Uterus (tissue), 4 donors: ENCODE measurements around the gene MAP3K5. TPM values are rescaled to one million over a fixed set of nuclear protein-coding genes. Genes with fewer than 3 reads are reported as not detected.

Source experiments
- DNase-seq, 2 donors: peaks; one replicate each; pipeline ENCODE4 v3.0.0-alpha.2; 2019 to 2020
- H3K27ac ChIP-seq, 2 donors: fragments of 200-600 bp; sonication (generic); 1 replicate in 1 of 2; 2 replicates in 1 of 2; pipeline ENCODE4 v1.5.1; 2016 to 2018
- H3K27me3 ChIP-seq, 2 donors: fragments of 200-600 bp; sonication (generic); one replicate each; pipeline ENCODE4 v1.5.1; 2018 to 2019; ENCODE audit warnings: control low read depth in 1 of 2
- H3K36me3 ChIP-seq, 2 donors: fragments of 200-600 bp; sonication (generic); one replicate each; pipeline ENCODE4 v1.5.1; 2019; ENCODE audit warnings: control low read depth in 1 of 2
- H3K4me1 ChIP-seq, 2 donors: fragments of 200-600 bp; sonication (generic); one replicate each; pipeline ENCODE4 v1.5.1; 2018 to 2019; ENCODE audit warnings: control low read depth in 1 of 2
- H3K4me3 ChIP-seq, 2 donors: fragments of 200-600 bp; sonication (generic); 1 replicate in 1 of 2; 2 replicates in 1 of 2; pipeline ENCODE4 v1.5.1; 2018 to 2019; ENCODE audit warnings: mild to moderate bottlenecking in 1 of 2
- H3K9me3 ChIP-seq, 2 donors: fragments of 200-600 bp; sonication (generic); one replicate each; pipeline ENCODE4 v1.5.1; 2019; ENCODE audit warnings: control low read depth in 1 of 2
- POLR2A ChIP-seq, 2 donors: fragments of 450-650 bp; IDR thresholded peaks; one replicate each; pipeline ENCODE4 v1.6.1; 2016; ENCODE audit warnings: antibody characterized with exemption in 2 of 2, mild to moderate bottlenecking in 1 of 2, moderate library complexity in 1 of 2
- intact Hi-C: fragments of 100-400 bp; cut with DNase I; formaldehyde crosslinking; loops from one replicate; pipeline ENCODE4 v1.15.1; 2023; ENCODE audit warnings: low total_unique reads
- total RNA-seq, 4 donors: library from RNA; depleted of rRNA in 3 of 4; stranded (reverse); fragments of >200 nt in 3 of 4; gene quantifications; one replicate each; pipeline versions ENCODE4 v1.1.0 to v1.2.4, GENCODE V29; 2014 to 2023
- TF ChIP-seq, protein P1 (sequence below), 4 experiments: fragments of 200-600 bp in 2 of 4; fragments of 450-650 bp in 2 of 4; sonication (generic) in 2 of 4; IDR thresholded peaks; one replicate each; pipeline ENCODE4 v1.5.1; 2016 to 2019; ENCODE audit warnings: antibody characterized with exemption in 4 of 4, mild to moderate bottlenecking in 2 of 4, moderate library complexity in 1 of 4
- donor health status: DM: yes; HTN: yes; CAD: no.

Gene MAP3K5, protein sequence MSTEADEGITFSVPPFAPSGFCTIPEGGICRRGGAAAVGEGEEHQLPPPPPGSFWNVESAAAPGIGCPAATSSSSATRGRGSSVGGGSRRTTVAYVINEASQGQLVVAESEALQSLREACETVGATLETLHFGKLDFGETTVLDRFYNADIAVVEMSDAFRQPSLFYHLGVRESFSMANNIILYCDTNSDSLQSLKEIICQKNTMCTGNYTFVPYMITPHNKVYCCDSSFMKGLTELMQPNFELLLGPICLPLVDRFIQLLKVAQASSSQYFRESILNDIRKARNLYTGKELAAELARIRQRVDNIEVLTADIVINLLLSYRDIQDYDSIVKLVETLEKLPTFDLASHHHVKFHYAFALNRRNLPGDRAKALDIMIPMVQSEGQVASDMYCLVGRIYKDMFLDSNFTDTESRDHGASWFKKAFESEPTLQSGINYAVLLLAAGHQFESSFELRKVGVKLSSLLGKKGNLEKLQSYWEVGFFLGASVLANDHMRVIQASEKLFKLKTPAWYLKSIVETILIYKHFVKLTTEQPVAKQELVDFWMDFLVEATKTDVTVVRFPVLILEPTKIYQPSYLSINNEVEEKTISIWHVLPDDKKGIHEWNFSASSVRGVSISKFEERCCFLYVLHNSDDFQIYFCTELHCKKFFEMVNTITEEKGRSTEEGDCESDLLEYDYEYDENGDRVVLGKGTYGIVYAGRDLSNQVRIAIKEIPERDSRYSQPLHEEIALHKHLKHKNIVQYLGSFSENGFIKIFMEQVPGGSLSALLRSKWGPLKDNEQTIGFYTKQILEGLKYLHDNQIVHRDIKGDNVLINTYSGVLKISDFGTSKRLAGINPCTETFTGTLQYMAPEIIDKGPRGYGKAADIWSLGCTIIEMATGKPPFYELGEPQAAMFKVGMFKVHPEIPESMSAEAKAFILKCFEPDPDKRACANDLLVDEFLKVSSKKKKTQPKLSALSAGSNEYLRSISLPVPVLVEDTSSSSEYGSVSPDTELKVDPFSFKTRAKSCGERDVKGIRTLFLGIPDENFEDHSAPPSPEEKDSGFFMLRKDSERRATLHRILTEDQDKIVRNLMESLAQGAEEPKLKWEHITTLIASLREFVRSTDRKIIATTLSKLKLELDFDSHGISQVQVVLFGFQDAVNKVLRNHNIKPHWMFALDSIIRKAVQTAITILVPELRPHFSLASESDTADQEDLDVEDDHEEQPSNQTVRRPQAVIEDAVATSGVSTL (N-terminal part only)
- total RNA-seq: 10 to 100 TPM in 2 of 4 donors, 1 to 10 TPM in 2; 9.5 to 67.1 (median 15.4) TPM

DNA sequence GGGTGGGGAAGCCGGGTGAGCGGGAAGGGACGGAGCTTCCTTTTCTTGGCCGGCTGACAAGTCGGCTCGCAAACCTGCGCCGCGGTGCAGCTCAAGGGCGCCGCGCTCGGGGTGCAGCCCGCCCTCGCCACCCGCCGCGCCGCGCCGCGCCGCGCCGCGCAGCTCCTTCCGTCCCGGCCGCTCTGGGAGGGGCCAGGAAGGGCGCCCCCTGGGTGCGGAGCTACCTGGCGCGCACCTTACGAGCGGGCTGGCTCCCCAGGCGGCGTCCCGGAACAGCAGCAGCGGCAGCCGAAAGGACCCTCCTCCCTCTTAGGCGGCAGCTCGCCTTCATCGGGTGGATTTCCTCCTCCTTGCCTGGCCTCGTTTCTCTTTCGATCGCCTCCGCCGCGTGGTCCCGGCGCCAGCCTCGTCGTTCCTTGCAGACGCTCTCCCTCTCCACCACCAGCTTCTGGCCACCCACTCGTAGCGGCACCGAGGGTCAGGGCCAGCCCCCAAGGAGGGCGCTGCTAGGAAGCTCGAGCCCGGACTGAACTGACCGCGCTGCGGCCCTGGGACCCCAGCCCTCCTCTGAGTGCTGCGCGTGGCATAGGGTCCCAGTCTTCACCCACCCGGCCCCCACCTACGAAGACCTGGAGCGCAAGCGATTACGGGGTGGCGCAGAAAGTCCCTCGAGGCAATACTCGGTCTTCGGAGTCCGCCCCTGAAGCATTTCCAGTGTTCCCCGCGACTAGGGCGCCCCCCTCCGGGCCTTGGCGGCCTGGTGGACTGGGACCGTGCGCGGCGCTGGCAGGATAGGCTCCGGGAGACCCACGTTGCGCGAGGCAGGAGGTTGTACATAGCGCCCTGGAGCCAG, at the start of gene MAP3K5:
Gene MAP3K5 (minus strand): TSS at position 68 of the 853 bp plus-strand sequence. CDS start 320 bp downstream, outside the sequence.
- H3K4me3 ChIP-seq: peak within 1 kb of the TSS; percentile 65 to 92
- H3K9me3 ChIP-seq: no peaks in the 10 kb centered on the region
- no peaks in the 10 kb centered on the region for H3K36me3 ChIP-seq
- no peaks in the 10 kb centered on the region for H3K27me3 ChIP-seq
- TF ChIP-seq POLR2A (IDR thresholded peaks at IDR 0.05): peak in 1 of 2 donors; percentile 32
- TF ChIP-seq, protein P1, sequence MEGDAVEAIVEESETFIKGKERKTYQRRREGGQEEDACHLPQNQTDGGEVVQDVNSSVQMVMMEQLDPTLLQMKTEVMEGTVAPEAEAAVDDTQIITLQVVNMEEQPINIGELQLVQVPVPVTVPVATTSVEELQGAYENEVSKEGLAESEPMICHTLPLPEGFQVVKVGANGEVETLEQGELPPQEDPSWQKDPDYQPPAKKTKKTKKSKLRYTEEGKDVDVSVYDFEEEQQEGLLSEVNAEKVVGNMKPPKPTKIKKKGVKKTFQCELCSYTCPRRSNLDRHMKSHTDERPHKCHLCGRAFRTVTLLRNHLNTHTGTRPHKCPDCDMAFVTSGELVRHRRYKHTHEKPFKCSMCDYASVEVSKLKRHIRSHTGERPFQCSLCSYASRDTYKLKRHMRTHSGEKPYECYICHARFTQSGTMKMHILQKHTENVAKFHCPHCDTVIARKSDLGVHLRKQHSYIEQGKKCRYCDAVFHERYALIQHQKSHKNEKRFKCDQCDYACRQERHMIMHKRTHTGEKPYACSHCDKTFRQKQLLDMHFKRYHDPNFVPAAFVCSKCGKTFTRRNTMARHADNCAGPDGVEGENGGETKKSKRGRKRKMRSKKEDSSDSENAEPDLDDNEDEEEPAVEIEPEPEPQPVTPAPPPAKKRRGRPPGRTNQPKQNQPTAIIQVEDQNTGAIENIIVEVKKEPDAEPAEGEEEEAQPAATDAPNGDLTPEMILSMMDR (IDR thresholded peaks at IDR 0.05): peak; percentile 47 to 88 (median 78)
- peak; percentile 92 to 93 for DNase-seq
- intact Hi-C loops: loop anchor here (5.0 kb wide), 1 partner anchor 145 kb away; no protein-coding TSS in a partner anchor
- peak within 1 kb of the TSS; percentile 92 to 96 for H3K27ac ChIP-seq
- no peaks in the 10 kb centered on the region for H3K4me1 ChIP-seq

DNA sequence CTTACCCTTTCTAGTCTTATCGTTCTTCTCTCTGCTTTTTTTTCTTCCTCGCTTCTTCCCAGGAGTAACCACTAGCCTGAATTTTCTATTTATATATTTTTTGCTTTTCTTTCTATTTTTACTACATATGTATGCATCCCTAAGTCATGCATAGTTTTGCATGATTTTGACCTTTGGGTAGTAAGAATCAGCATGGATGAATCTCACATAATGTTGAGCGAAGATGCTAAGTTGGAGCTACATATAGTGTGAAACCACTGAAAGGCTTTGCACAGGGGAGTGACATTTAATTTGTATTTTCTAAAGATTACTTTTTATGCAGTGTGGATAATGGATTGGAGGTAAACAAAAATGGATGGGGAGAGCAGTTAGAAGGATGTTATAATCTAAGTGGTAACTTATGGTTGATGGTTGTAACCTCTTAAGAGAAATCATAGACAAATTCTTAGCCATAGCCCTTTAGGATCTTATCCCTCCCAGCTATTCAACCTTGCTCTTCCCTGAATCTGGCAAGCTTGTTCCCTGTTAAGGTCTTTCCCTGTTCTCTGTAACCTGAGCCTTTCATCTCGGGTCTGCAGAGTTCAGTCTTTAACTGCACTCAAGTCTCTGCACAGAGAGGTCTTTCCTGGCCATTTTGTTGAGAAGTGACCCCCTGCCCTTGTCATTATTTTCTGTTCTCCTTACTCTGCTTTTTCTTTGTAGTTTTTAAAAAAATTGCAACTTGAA, 48.2 kb upstream of the MAP3K5 start:
- TF ChIP-seq, protein P1 (IDR thresholded peaks at IDR 0.05): no peak
- no peak for TF ChIP-seq POLR2A (IDR thresholded peaks at IDR 0.05)
- no peak for DNase-seq
- no peak overlapping the region for H3K4me3 ChIP-seq
- intact Hi-C loops: no loop called here
- no peaks in the 10 kb centered on the region for H3K36me3 ChIP-seq
- H3K27ac ChIP-seq: no peak overlapping the region
- H3K27me3 ChIP-seq: no peaks in the 10 kb centered on the region
- no peaks in the 10 kb centered on the region for H3K4me1 ChIP-seq
- no peaks in the 10 kb centered on the region for H3K9me3 ChIP-seq

DNA sequence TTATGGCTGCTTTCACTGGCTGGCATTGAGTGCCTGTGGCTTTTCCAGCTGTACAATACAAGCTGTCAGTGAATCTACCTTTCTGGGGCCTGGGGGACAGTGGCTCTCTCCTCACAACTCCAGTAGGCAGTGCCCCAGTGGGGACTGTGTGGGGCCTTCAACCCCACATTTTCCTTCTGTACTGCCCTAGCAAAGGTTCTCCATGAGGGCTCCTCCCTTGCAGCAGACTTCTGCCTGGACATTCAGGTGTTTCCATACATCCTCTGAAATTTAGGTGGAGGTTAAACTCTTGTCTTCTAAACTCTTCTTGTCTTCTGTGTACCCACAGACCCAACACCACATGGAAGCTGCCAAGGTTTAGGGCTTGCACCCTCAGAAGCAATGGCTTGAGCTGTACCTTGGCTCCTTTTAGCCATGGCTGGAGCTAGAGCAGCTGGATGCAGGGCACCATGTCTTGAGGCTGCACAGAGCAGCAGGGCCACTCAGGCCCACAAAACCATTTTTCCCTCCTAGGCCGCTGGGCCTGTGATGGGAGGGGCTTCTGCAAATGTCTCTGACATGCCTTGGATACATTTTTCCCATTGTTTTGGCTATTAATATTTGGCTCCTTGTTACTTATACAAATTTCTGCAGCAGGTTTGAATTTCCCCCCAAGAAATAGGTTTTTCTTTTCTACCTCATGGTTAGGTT, 39.7 kb upstream of the MAP3K5 start:
- TF ChIP-seq, protein P1 (IDR thresholded peaks at IDR 0.05): no peak
- no peak for TF ChIP-seq POLR2A (IDR thresholded peaks at IDR 0.05)
- H3K27me3 ChIP-seq: no peaks in the 10 kb centered on the region
- intact Hi-C loops: no loop called here

More for the DNA sequence above, 39.7 kb upstream of the MAP3K5 start:
- no peak for DNase-seq
- H3K9me3 ChIP-seq: no peaks in the 10 kb centered on the region
- no peaks in the 10 kb centered on the region for H3K4me1 ChIP-seq
- H3K36me3 ChIP-seq: no peaks in the 10 kb centered on the region
- no peak overlapping the region for H3K27ac ChIP-seq
- no peak overlapping the region for H3K4me3 ChIP-seq
